Mesenchymal stem cell (in vitro differentiated cells and primary cell): ENCODE results near the gene SPATA32. TPM values are rescaled to one million over a fixed set of nuclear protein-coding genes. Genes with fewer than 3 reads are reported as not detected.

Experiments
- DNase-seq: peaks from one replicate; pipeline ENCODE4 v3.0.0-alpha.2; 2013
- H2AFZ ChIP-seq: one replicate; pipeline ENCODE4 v1.6.1; 2013; ENCODE audit warnings: low read depth, mild to moderate bottlenecking, control low read depth, inconsistent platforms, low read length, moderate library complexity
- H2AK5ac ChIP-seq: 2 replicates; pipeline ENCODE4 v1.6.1; 2013; ENCODE audit warnings: low read length, moderate library complexity, mild to moderate bottlenecking, inconsistent platforms; ENCODE audit not compliant: severe bottlenecking
- H2BK120ac ChIP-seq: one replicate; pipeline ENCODE4 v1.6.1; 2013; ENCODE audit warnings: low read depth, mild to moderate bottlenecking, inconsistent platforms, low read length, moderate library complexity
- H2BK12ac ChIP-seq, 2 experiments: one replicate each; pipeline ENCODE4 v1.6.1; 2013; ENCODE audit warnings: inconsistent platforms in 2 of 2, low read length in 2 of 2, mild to moderate bottlenecking in 2 of 2, moderate library complexity in 2 of 2, control low read depth in 1 of 2
- H2BK15ac ChIP-seq: one replicate; pipeline ENCODE4 v1.6.1; 2013; ENCODE audit warnings: mild to moderate bottlenecking, low read depth, inconsistent platforms; ENCODE audit not compliant: poor library complexity, severe bottlenecking
- H2BK5ac ChIP-seq: 2 replicates; pipeline ENCODE4 v1.6.1; 2013; ENCODE audit warnings: low read depth, mild to moderate bottlenecking, low read length, control low read depth, inconsistent platforms; ENCODE audit not compliant: poor library complexity, severe bottlenecking
- H3K14ac ChIP-seq, 2 experiments: one replicate each; pipeline ENCODE4 v1.6.1; 2013; ENCODE audit warnings: inconsistent platforms in 2 of 2, low read length in 2 of 2, control low read depth in 1 of 2, mild to moderate bottlenecking in 1 of 2, moderate library complexity in 1 of 2
- H3K18ac ChIP-seq, 2 experiments: one replicate each; pipeline ENCODE4 v1.6.1; 2013; ENCODE audit warnings: inconsistent platforms in 2 of 2, low read length in 2 of 2, control low read depth in 1 of 2, low read depth in 1 of 2, mild to moderate bottlenecking in 1 of 2
- H3K23ac ChIP-seq, 2 experiments: one replicate each; pipeline ENCODE4 v1.6.1; 2013; ENCODE audit warnings: inconsistent platforms in 2 of 2, low read length in 2 of 2, mild to moderate bottlenecking in 2 of 2, moderate library complexity in 2 of 2, control low read depth in 1 of 2
- H3K27ac ChIP-seq: 2 replicates; pipeline ENCODE4 v1.5.1; 2013; ENCODE audit warnings: mild to moderate bottlenecking, moderate library complexity, low read length, control low read depth, inconsistent platforms; ENCODE audit not compliant: poor library complexity, severe bottlenecking
- H3K27me3 ChIP-seq, 2 experiments: 2 replicates each; pipeline versions ENCODE4 v1.6.1 to v1.7.0; 2013; ENCODE audit warnings: low read length in 2 of 2, mild to moderate bottlenecking in 2 of 2, moderate library complexity in 2 of 2, control low read depth in 1 of 2, inconsistent platforms in 1 of 2; ENCODE audit not compliant: control insufficient read depth in 1 of 2, insufficient read depth in 1 of 2
- H3K36me3 ChIP-seq, 2 experiments: 2 replicates each; pipeline versions ENCODE4 v1.6.1 to v1.7.0; 2013; ENCODE audit warnings: low read length in 2 of 2, control low read depth in 1 of 2, inconsistent platforms in 1 of 2, low read depth in 1 of 2, mild to moderate bottlenecking in 1 of 2; ENCODE audit not compliant: insufficient read depth in 2 of 2, control insufficient read depth in 1 of 2
- H3K4ac ChIP-seq, 2 experiments: one replicate each; pipeline ENCODE4 v1.6.1; 2013; ENCODE audit warnings: inconsistent platforms in 2 of 2, low read length in 2 of 2, mild to moderate bottlenecking in 2 of 2, moderate library complexity in 2 of 2, control low read depth in 1 of 2, low read depth in 1 of 2
- H3K4me1 ChIP-seq: 2 replicates; pipeline ENCODE4 v1.6.1; 2013; ENCODE audit warnings: low read depth, low read length, control low read depth; ENCODE audit not compliant: control insufficient read depth, insufficient read depth
- H3K4me2 ChIP-seq: 2 replicates; pipeline ENCODE4 v1.6.1; 2013; ENCODE audit warnings: low read length, mild to moderate bottlenecking, inconsistent platforms; ENCODE audit not compliant: poor library complexity, severe bottlenecking
- H3K4me3 ChIP-seq, 2 experiments: 2 replicates each; pipeline versions ENCODE4 v1.5.1 to v1.7.0; 2013; ENCODE audit warnings: low read length in 2 of 2, mild to moderate bottlenecking in 2 of 2, control low read depth in 1 of 2, low read depth in 1 of 2; ENCODE audit not compliant: insufficient read depth in 1 of 2
- H3K79me1 ChIP-seq: replicated peaks from 2 replicates; pipeline ENCODE4 v1.6.1; 2013; ENCODE audit warnings: mild to moderate bottlenecking, control low read depth, low read length, inconsistent platforms; ENCODE audit not compliant: poor library complexity, severe bottlenecking
- H3K9ac ChIP-seq: 2 replicates; pipeline ENCODE4 v1.7.0; 2013; ENCODE audit warnings: mild to moderate bottlenecking, low read length, moderate library complexity
- H3K9me3 ChIP-seq: 2 replicates; pipeline ENCODE4 v1.7.0; 2013; ENCODE audit warnings: mild to moderate bottlenecking, low read length; ENCODE audit not compliant: control insufficient read depth
- H4K8ac ChIP-seq: one replicate; pipeline ENCODE4 v1.6.1; 2013; ENCODE audit warnings: inconsistent platforms, mild to moderate bottlenecking, low read length, moderate library complexity
- H4K91ac ChIP-seq: one replicate; pipeline ENCODE4 v1.6.1; 2013; ENCODE audit warnings: mild to moderate bottlenecking, low read length, inconsistent platforms
- WGBS: methylation state at CpG from one replicate; pipeline ENCODE4 v1.1.7; 2013; ENCODE audit warnings: mixed read lengths; 5-methylcytosine and 5-hydroxymethylcytosine counted together
- polyA plus RNA-seq, 2 experiments: library from polyadenylated mRNA; stranded (reverse); fragments of 200-250 nt; gene quantifications; one replicate each; pipeline ENCODE4 v1.2.3, GENCODE V29; 2013

SPATA32 gene, protein sequence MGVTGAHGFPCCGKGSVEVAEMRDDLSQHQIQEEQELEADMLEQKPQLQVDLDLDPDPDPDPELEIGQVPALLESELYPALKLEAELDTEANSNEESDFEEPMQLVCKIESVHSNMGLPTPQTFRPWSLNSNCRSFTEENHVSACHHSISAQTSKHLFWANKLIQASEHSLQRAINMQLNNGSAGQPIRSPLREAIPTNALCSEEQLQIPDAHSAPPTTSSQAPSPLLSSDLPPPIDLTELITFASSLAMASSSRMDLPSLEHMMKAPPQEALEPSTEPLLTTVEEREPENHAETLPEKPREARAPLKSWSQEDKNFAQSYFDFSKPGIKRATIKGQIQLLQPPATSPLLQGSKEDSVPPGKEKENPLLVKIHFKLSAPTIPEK
- polyA plus RNA-seq (2013, experiment 1 of 2): not detected
- not detected for polyA plus RNA-seq (2013, experiment 2 of 2)

- peaks cover 8% of the 10 kb centered on the region for H3K79me1 ChIP-seq
- peak within 1 kb of the TSS; percentile 41 for H4K91ac ChIP-seq
- H3K4me1 ChIP-seq: peaks cover 52% of the 10 kb centered on the region
- DNase-seq: peak; percentile 40
- peak within 1 kb of the TSS; percentile 41 to 65 for H3K18ac ChIP-seq
- peak within 1 kb of the TSS; percentile 20 for H2BK15ac ChIP-seq
- WGBS: 10% methylated on average over 65 of the region's 68 CpGs
- H3K36me3 ChIP-seq: peaks cover 25 to 55% of the 10 kb centered on the region in 2 experiments
- H2BK120ac ChIP-seq: no peak within 1 kb of the TSS
- H2BK12ac ChIP-seq: no peak within 1 kb of the TSS
- no peak within 1 kb of the TSS for H2BK5ac ChIP-seq
- no peak within 1 kb of the TSS for H3K4me2 ChIP-seq
- peak within 1 kb of the TSS in 1 of 2 experiments; percentile 71 for H3K4me3 ChIP-seq
- peak within 1 kb of the TSS; percentile 60 for H3K9ac ChIP-seq
- H2AK5ac ChIP-seq: peak within 1 kb of the TSS; percentile 30
- peak within 1 kb of the TSS; percentile 81 for H4K8ac ChIP-seq
- no peak within 1 kb of the TSS for H3K14ac ChIP-seq
- peak within 1 kb of the TSS; percentile 72 for H2AFZ ChIP-seq
- no peaks in the 10 kb centered on the region for H3K9me3 ChIP-seq
- H3K23ac ChIP-seq: peak within 1 kb of the TSS in 1 of 2 experiments; percentile 53
- peak within 1 kb of the TSS in 1 of 2 experiments; percentile 7 for H3K4ac ChIP-seq
- H3K27ac ChIP-seq: peak within 1 kb of the TSS; percentile 57
- H3K27me3 ChIP-seq: peaks cover 0 to 53% of the 10 kb centered on the region in 2 experiments
Measured at GRCh38 chr17:45261577-45262515, at the start of gene SPATA32. Gene SPATA32, minus strand, starts transcription at chr17:45262094. Its CDS starts 78 bp downstream, at chr17:45262016.

DNA sequence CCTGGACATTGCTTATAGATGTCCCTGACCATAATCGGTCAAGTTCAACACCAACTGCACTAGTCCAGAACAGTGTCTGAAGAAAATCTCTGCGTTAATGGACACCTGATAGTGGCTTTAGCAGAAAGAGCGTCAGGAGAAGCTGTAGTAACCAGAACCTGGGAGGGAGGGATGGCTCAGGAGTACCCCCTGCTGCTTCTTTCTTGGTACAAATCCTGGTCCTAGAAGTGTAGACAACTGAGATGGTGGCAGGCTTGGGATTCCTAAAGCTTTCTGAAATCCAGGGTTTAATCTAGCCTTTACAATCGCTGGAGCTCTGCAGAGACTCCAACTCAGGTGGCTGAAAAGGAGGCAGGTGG is 49.5 kb upstream of the SPATA32 start:
- Histone ChIP-seq H3K4ac (no peak overlapping the region), H4K91ac (no peak overlapping the region), H2BK120ac (no peak overlapping the region), H4K8ac (no peak overlapping the region), H3K4me2 (no peak overlapping the region), H2AK5ac (peak overlapping the region; percentile 59), H3K18ac (peak overlapping the region in 1 of 2 experiments; percentile 7), H3K23ac (no peak overlapping the region), H3K9me3 (no peaks in the 10 kb centered on the region), H2AFZ (no peak overlapping the region), H2BK12ac (no peak overlapping the region), H3K4me1 (peaks cover 31% of the 10 kb centered on the region), H3K27ac (peak overlapping the region; percentile 44), H2BK15ac (peak overlapping the region; percentile 8), H3K27me3 (no peaks in the 10 kb centered on the region), H3K4me3 (peak overlapping the region in 1 of 2 experiments; percentile 61), H3K79me1 (no peaks in the 10 kb centered on the region), H3K36me3 (peaks cover 8 to 25% of the 10 kb centered on the region in 2 experiments), H3K9ac (no peak overlapping the region), H2BK5ac (no peak overlapping the region), H3K14ac (no peak overlapping the region)
- 96% methylated on average over 4 of the region's 4 CpGs for WGBS
- DNase-seq: no peak

DNA sequence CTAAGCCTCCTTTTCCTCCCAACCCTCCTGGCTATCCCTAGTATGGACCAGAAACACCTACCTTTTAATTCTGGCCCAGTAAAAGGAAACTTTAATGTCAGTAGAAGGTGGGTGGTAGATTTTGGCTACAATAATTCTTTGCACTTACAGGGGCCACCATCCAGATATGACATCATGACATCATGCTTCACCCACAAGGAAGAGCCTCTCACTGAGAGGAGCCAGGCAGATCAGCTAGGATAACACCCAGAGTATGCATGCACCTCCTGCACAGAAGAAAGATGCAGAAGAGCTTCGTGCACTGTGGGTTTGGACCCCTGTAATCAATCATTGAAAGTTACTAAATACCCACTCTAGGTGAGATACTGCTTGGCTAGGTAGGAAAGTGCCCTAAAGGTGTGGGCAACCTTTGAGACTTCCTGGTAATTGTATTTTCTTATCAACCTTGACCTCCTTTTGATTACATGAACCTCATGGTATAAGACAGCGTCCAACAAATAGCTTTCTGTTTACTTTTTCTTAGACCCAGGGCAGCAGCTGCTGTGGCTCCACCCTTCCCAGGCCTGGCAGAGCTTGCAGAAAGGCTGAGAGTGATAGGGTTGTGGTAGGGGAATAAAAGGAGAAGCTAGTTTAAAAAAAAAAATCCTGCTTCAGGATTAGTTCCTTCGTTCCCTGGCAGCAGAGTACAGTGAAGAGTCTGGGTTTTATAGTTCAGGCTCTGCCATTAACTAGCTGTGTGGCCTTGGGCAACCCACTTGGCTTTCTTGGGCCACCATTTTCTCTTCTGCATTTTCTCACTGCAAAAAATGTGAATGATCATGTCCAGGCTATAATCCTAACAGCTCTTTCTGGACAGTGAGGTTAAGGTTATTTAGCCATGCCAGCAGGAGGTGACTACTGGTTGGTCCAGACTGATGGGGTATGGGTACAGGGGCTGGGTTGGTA is 48.8 kb upstream of the SPATA32 start:
- H3K23ac ChIP-seq: peak overlapping the region in 1 of 2 experiments; percentile 44
- H3K14ac ChIP-seq: no peak overlapping the region
- H2BK5ac ChIP-seq: no peak overlapping the region
- peak overlapping the region; percentile 64 for H2AK5ac ChIP-seq
- H2BK12ac ChIP-seq: peak overlapping the region in 1 of 2 experiments; percentile 60
- no peak overlapping the region for H2AFZ ChIP-seq
- H4K91ac ChIP-seq: no peak overlapping the region
- no peak overlapping the region for H3K4me2 ChIP-seq
- H3K18ac ChIP-seq: peak overlapping the region in 1 of 2 experiments; percentile 7
- H3K27me3 ChIP-seq: no peaks in the 10 kb centered on the region
- no peaks in the 10 kb centered on the region for H3K79me1 ChIP-seq
- H3K4me3 ChIP-seq: peak overlapping the region in 1 of 2 experiments; percentile 23
- no peak overlapping the region for H3K9ac ChIP-seq
- no peak overlapping the region for H2BK15ac ChIP-seq
- H3K27ac ChIP-seq: peak overlapping the region; percentile 44
- no peak overlapping the region for H2BK120ac ChIP-seq
- H3K36me3 ChIP-seq: peaks cover 8 to 25% of the 10 kb centered on the region in 2 experiments
- no peaks in the 10 kb centered on the region for H3K9me3 ChIP-seq
- no peak overlapping the region for H3K4ac ChIP-seq
- H3K4me1 ChIP-seq: peaks cover 34% of the 10 kb centered on the region
- WGBS: 87% methylated on average over 2 of the region's 3 CpGs
- H4K8ac ChIP-seq: no peak overlapping the region
- DNase-seq: no peak
